ENCODE measurements around the gene IRF2.

GRCh38 chr4:184380707-184381106 lies 93.6 kb downstream of the IRF2 start:
- TF ChIP-seq, protein P1, sequence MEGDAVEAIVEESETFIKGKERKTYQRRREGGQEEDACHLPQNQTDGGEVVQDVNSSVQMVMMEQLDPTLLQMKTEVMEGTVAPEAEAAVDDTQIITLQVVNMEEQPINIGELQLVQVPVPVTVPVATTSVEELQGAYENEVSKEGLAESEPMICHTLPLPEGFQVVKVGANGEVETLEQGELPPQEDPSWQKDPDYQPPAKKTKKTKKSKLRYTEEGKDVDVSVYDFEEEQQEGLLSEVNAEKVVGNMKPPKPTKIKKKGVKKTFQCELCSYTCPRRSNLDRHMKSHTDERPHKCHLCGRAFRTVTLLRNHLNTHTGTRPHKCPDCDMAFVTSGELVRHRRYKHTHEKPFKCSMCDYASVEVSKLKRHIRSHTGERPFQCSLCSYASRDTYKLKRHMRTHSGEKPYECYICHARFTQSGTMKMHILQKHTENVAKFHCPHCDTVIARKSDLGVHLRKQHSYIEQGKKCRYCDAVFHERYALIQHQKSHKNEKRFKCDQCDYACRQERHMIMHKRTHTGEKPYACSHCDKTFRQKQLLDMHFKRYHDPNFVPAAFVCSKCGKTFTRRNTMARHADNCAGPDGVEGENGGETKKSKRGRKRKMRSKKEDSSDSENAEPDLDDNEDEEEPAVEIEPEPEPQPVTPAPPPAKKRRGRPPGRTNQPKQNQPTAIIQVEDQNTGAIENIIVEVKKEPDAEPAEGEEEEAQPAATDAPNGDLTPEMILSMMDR (IDR thresholded peaks at IDR 0.05; ENCODE audit: low read length), result no peak
- no peak for TF ChIP-seq EZH2phosphoT487 (IDR thresholded peaks at IDR 0.05; ENCODE audit: low read length)
